Hepatocyte (in vitro differentiated cells): ENCODE results near the gene PGAP3.

Source experiments
- CTCF ChIP-seq: fragments of 200-600 bp; sonication (generic); IDR thresholded peaks from 2 replicates; pipeline ENCODE4 v1.5.1; 2016; ENCODE audit warnings: antibody characterized with exemption, mild to moderate bottlenecking; ENCODE audit not compliant: poor library complexity
- EZH2 ChIP-seq: fragments of 200-600 bp; sonication (generic); IDR thresholded peaks from 2 replicates; pipeline ENCODE4 v1.6.1; 2016; ENCODE audit warnings: antibody characterized with exemption, mild to moderate bottlenecking, borderline replicate concordance

GRCh38 chr17:39695089-39695474 is 7.2 kb upstream of the PGAP3 start:
- no peak for TF ChIP-seq CTCF
- no peak for TF ChIP-seq EZH2
